Neuron (in vitro differentiated cells): ENCODE measurements around the gene PPP1R37.
A peak's percentile ranks its signal among the peaks of the same experiment; 100 is the strongest.

Source experiments
- H2AFZ ChIP-seq: one replicate; pipeline ENCODE4 v1.6.1; 2013; ENCODE audit warnings: low read depth, mild to moderate bottlenecking, inconsistent platforms, low read length, moderate library complexity
- H3K27me3 ChIP-seq: one replicate; pipeline ENCODE4 v1.6.1; 2013; ENCODE audit warnings: low read length; ENCODE audit not compliant: insufficient read depth
- H3K36me3 ChIP-seq: one replicate; pipeline ENCODE4 v1.6.1; 2013; ENCODE audit warnings: low read length; ENCODE audit not compliant: insufficient read depth
- H3K4me1 ChIP-seq: one replicate; pipeline ENCODE4 v1.6.1; 2013; ENCODE audit warnings: low read length; ENCODE audit not compliant: insufficient read depth
- H3K4me3 ChIP-seq: 2 replicates; pipeline ENCODE4 v1.5.1; 2013; ENCODE audit warnings: mild to moderate bottlenecking, low read length, moderate library complexity
- H3K9me3 ChIP-seq: one replicate; pipeline ENCODE4 v1.6.1; 2013; ENCODE audit warnings: low read length

Gene PPP1R37

DNA sequence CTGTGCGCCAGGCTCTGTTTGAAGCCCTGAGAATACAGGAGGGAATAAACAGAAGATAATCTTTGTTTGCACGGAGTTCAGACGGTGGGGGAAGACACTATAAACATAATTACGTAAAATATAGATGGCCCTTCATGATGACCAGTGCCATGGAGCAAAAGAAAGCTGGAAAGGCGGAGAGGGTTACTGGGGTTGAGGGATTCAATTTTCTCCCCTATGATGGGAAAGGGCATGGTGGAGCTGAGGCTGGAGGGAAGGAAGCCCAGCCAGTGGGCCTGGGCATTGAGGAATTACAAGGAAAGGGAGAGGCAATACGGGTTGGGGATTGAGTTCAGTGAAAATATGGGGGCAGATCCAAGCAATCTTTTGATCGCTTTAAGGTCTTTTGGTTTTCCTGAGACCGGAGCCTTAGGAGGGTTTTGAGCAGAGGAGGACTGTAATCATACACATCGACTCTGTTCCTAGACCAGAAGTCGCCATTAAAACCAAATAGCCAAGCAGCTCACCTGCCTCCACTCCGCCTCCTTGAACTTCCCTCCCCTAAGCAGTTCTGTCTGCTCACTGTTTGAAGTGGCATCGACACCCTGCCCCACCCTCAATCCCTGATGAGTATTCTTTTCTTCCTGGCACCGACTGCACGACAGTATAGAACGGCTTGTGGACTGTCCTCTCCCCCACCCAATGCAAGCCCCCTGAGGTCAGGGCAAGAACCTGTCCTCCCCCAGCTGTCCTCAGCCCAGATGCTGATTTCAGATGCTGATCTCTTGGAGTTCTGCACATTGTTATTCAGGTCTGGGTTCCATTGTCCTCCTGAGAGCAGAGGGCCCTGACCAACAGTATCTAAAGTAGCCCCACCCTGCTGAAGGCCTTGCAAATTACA lies 15.9 kb upstream of the PPP1R37 start:
- H3K4me3 ChIP-seq: no peak overlapping the region

DNA sequence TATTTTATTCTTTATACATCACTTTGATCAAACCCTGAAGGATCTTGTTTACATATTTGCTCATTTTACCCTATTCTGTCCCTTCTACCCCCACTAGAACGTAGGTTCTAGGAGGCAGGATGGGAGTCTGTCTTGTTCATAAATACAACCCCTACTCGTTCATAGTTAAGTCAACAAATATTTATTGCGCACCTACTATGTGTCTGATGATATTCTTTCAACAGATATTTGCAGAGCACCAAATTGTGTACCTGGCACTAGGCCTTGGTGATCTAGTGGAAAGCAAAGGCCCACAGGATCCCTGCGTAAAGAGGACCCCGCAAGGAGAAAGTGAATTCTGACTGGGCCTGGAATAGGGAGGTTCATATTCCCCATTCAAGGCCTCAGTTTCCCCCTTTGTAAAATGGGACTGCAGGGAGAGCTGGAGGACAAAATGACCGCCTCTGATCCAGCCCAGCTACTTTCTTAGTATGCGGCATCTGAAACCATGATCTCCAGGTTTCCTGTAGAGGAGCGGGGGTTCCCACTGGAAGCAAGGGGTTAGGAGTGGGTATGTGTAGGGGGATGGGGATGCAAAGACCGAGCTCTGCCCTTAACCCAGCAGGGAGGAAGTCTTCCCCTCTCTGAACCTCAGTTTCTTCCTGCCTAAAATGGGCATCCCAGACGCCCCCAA lies 14.5 kb upstream of the PPP1R37 start:
- Histone ChIP-seq H2AFZ (peak overlapping the region; percentile 91), H3K27me3 (peaks cover 4% of the 10 kb centered on the region), H3K36me3 (peaks cover 8% of the 10 kb centered on the region), H3K4me1 (peaks cover 22% of the 10 kb centered on the region), H3K4me3 (peak overlapping the region; percentile 99), H3K9me3 (no peaks in the 10 kb centered on the region)

More for the DNA sequence above, 15.9 kb upstream of the PPP1R37 start:
- no peaks in the 10 kb centered on the region for H3K9me3 ChIP-seq
- no peak overlapping the region for H2AFZ ChIP-seq
- H3K27me3 ChIP-seq: peaks cover 4% of the 10 kb centered on the region
- peaks cover 4% of the 10 kb centered on the region for H3K36me3 ChIP-seq
- H3K4me1 ChIP-seq: peaks cover 22% of the 10 kb centered on the region

DNA sequence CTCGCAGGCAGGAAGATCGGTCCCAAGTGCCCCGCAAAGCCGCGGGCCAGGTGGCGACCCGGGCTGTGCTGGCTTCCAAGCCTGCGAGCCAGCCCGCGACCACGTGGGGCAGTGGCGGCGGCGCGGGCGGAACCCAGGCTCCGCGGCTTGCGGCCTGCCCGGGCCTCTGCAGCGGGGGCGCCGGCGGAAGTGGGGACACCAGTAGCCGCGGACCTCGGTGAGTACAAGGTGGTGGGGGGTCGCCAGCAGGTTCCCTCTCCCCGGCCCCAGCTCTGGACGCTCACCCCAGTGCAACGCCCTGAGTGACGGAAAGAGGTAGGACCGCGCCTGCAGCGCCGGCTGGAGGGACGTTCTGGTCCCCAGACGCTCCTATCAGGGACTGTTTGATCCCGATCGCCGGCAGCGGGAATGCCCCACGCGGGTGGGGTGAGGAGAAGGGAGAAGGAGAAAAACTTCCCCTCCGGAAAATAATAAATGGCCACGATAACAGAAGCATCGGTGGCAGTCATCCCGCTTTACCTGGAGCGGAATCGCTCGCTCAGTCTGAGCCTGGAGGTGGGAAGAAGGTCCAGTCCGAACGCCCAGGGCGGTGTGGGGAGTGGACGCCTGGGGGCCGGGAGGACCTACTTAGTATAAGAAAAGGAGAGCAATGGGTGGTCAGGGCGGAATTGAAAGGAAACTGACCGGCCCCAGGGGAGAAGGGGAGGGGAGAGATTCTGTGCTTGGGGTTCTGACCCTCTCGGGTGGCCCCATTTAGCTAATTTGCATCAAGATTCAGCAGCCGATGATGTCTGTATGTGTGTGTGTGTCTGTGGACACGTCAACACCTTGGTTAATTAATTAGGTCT lies 13.7 kb upstream of the PPP1R37 start, which contains the start of gene GEMIN7:
Gene GEMIN7 (plus strand): TSS at position 198 of the 848 bp plus-strand sequence. CDS start 10,855 bp downstream, outside the sequence.
- no peaks in the 10 kb centered on the region for H3K9me3 ChIP-seq
- peak within 1 kb of the TSS; percentile 91 for H2AFZ ChIP-seq
- H3K27me3 ChIP-seq: peaks cover 4% of the 10 kb centered on the region
- H3K4me1 ChIP-seq: peaks cover 22% of the 10 kb centered on the region
- H3K4me3 ChIP-seq: peak within 1 kb of the TSS; percentile 99
- H3K36me3 ChIP-seq: peaks cover 8% of the 10 kb centered on the region

DNA sequence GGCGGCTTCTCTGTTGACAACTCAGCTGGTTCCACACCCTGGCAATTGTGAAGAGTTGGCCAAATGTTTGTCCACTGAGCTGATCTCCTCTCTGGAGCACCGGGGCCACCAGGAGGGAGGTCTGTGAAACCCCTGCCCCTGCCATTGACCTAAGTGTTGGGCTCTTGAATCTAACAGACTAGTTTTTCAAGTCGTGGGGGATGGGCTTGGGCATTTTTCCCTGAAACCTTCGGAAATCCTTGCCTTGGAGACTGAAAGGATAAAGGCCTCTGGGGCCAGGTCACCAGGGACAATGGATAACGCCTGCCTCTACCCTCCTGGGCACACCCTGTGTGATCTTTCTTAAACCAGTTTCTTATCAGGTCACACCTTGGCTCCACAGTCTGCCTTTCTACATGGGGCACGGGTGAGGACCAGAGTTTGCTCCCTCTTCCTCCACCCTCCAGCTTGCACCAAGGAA lies 13.0 kb upstream of the PPP1R37 start:
- Histone ChIP-seq H3K4me3 (peak overlapping the region; percentile 99), H3K4me1 (peaks cover 22% of the 10 kb centered on the region), H3K9me3 (no peaks in the 10 kb centered on the region), H3K27me3 (peaks cover 4% of the 10 kb centered on the region), H2AFZ (peak overlapping the region; percentile 91), H3K36me3 (peaks cover 9% of the 10 kb centered on the region)

DNA sequence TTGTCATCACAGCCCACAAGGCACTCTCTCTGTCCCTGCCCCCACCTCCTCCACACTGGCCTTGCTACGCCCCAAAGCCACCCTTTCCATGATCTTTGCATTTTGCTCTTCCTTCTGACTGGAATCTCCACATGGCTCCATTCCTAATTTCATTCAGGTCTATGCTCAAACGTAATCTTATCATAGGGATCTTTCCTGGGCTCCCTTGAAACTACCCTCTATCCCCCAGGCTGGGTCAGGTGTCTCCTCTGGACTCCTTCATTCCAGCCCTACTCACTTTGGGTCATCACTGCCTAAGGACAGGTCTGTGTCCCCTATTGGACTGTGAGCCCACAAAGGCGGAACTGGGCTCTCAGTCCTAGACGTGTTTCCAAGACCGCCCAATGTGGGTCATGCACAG lies 10.8 kb upstream of the PPP1R37 start:
- no peaks in the 10 kb centered on the region for H3K27me3 ChIP-seq
- peaks cover 22% of the 10 kb centered on the region for H3K4me1 ChIP-seq
- H3K9me3 ChIP-seq: no peaks in the 10 kb centered on the region
- no peak overlapping the region for H2AFZ ChIP-seq
- H3K4me3 ChIP-seq: no peak overlapping the region
- peaks cover 20% of the 10 kb centered on the region for H3K36me3 ChIP-seq

DNA sequence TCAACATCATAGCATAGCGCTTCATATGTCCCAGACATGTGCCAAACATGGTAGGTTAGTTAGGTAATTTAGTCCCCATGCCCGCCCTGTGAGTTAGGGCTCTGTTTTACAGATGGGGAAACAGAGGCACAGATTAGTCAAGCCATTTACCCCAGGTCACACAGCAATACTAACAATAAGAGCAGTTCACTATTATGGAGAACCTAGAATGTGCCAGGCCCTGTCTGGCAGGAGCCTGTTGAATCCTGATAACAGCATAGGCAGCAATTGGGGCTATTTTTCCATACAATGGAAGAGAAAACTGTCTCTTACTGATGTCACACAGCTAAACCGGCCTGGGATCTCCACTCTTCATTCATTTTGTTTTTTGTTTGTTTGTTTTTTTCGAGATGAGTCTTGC lies 6.5 kb upstream of the PPP1R37 start:
- Histone ChIP-seq H2AFZ (no peak overlapping the region), H3K9me3 (no peaks in the 10 kb centered on the region), H3K4me1 (peaks cover 8% of the 10 kb centered on the region), H3K4me3 (no peak overlapping the region), H3K36me3 (peaks cover 36% of the 10 kb centered on the region), H3K27me3 (no peaks in the 10 kb centered on the region)

DNA sequence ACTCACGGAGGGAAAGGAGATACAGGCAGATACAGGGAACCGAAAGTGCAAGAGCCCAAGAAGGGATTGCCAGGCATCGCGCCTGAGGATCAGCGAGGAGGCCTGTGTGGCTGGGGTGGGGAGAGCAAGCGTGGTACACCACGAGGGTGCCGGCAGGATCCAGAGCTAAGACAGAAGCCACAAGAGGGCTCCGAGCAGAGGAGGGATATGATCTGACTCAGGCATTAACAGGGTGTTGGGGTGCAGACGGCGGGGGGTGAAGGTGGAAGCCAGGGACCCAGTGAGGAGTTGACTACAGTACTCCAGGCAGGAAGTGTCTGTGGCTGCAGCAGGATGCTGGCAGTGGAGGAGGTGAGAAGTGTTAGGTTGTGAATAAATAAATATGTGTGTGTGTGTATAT lies 5.4 kb upstream of the PPP1R37 start:
- Histone ChIP-seq H3K27me3 (no peaks in the 10 kb centered on the region), H2AFZ (no peak overlapping the region), H3K4me3 (no peak overlapping the region), H3K9me3 (no peaks in the 10 kb centered on the region), H3K36me3 (peaks cover 28% of the 10 kb centered on the region), H3K4me1 (peaks cover 8% of the 10 kb centered on the region)

DNA sequence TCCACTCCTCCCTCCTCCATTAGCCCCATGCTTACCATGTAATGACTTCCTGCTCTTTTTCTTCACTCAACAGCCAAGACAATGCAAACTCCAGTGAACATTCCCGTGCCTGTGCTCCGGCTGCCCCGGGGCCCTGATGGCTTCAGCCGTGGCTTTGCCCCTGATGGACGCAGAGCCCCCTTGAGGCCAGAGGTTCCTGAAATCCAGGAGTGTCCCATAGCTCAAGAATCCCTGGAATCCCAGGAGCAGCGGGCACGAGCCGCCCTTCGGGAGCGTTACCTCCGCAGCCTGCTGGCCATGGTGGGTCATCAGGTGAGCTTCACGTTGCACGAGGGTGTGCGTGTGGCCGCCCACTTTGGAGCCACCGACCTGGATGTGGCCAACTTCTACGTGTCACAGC lies 2.9 kb upstream of the PPP1R37 start:
- Histone ChIP-seq H3K4me3 (no peak overlapping the region), H3K4me1 (peaks cover 23% of the 10 kb centered on the region), H3K36me3 (peaks cover 27% of the 10 kb centered on the region), H3K27me3 (no peaks in the 10 kb centered on the region), H2AFZ (no peak overlapping the region), H3K9me3 (no peaks in the 10 kb centered on the region)

DNA sequence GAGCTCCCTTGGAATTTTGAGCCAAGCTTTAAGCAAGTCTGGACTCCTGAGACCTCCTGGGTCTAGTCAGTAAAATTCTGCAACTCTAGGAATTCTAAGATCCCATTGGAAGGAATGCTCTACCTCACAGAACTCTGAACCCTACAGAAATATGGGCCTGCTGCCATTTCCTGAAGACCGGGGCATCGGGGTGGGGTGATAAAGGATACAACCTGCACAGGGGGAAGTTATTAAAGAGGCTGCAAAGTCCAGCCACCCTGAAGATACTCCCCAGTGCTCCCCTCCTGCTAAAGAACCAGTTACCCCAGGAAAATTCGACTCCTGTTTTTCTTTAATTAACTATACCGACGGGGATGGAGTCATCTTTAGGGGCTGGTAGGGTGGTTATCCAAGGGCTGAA lies 2.4 kb upstream of the PPP1R37 start:
- Histone ChIP-seq H2AFZ (no peak overlapping the region), H3K4me3 (peak overlapping the region; percentile 47), H3K27me3 (no peaks in the 10 kb centered on the region), H3K9me3 (no peaks in the 10 kb centered on the region), H3K4me1 (peaks cover 23% of the 10 kb centered on the region), H3K36me3 (peaks cover 22% of the 10 kb centered on the region)

DNA sequence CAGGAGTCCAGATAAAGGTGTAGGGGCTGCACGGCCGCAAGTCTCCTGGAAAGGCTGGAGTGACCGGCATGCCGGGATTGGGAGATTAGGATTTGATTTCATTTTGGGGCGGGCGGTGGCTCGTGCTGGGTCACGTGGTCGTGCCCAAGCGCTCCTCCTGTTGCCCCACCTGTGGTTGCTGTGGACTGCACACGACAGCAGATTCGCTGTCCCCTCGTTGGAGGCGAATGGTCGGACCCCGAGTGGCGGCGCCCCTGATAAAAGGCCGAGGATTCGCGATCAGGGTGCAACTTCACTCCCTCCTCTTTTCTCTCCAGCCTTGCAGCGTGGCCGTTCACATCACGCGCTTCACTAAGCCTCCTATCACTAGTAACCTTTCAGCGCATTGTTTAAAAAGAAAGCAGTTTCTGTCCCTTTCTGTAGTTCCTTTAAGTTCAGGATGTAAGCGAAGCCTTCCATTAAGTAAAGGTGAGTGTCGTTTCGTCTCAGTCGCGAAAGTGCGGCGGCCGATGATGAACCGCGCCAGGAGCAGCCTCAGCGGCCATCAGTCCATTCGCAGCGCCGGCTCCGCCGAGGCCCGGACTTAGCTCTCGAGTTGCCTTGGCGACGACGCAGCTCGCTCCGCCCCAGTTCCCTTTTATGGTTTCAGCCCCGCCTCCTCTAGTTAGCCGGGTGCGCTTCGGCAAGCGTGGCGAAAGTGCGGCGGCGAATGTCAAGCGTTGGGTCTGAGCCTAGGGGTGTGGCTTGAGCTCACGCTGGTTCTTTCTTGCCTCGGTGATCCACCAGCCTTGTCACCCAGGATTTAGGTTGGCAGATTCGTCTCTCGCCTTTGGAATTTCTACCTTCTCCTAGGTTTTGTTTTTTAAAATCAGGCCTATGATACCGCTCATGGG lies 1.7 kb upstream of the PPP1R37 start:
- Histone ChIP-seq H3K9me3 (no peaks in the 10 kb centered on the region), H3K4me3 (peak overlapping the region; percentile 91), H3K4me1 (peaks cover 23% of the 10 kb centered on the region), H3K36me3 (peaks cover 19% of the 10 kb centered on the region), H2AFZ (peak overlapping the region; percentile 49), H3K27me3 (no peaks in the 10 kb centered on the region)

DNA sequence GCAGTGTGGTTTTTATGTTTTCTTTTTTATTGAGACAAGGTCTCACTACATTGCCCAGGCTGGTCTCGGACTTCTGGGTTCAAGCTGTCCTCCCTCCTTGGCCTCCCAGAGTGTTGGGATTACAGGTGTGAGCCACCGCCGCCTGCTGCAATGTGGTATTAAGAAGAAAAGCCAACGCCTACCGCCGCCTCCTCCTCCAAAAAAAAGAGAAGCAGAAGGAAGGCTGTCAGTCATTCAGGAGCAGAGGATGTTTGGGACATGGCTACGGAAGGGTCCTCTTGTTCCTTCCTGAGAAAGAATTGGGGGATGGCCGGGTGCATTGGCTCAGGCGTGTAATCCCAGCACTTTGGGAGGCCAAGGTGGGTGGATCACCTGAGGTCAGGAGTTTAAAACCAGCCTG lies 1.2 kb downstream of the PPP1R37 start:
- peaks cover 41% of the 10 kb centered on the region for H3K4me1 ChIP-seq
- H3K27me3 ChIP-seq: no peaks in the 10 kb centered on the region
- H3K9me3 ChIP-seq: no peaks in the 10 kb centered on the region
- no peak overlapping the region for H2AFZ ChIP-seq
- H3K4me3 ChIP-seq: peak overlapping the region; percentile 91
- H3K36me3 ChIP-seq: peaks cover 9% of the 10 kb centered on the region

DNA sequence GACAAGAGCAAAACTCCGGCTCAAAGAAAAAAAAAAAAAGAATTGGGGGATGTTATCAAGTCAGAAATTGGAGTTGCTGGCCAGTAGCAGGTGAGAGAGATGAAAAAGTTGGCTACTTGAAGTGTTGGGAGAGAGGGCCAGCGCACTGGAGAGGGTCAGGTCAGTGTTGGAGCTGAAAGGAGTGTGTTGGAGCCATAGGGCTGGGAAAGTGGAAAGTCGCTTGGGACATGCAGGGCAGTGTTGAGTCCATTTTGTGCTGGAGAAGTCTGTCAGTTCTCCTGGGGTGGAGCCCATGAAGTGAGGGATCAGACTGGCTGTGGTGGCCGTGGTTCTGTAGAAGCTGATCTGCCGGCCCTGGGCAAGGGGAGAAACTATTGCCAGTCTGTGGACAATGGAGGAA lies 1.7 kb downstream of the PPP1R37 start:
- peaks cover 8% of the 10 kb centered on the region for H3K36me3 ChIP-seq
- H3K9me3 ChIP-seq: no peaks in the 10 kb centered on the region
- H3K4me3 ChIP-seq: no peak overlapping the region
- H2AFZ ChIP-seq: no peak overlapping the region
- peaks cover 46% of the 10 kb centered on the region for H3K4me1 ChIP-seq
- H3K27me3 ChIP-seq: no peaks in the 10 kb centered on the region
